ENCODE measurements around the gene NT5DC1.

- TF ChIP-seq CTCF (conservative IDR thresholded peaks at IDR 0.05) (no peak), ZFX (IDR thresholded peaks at IDR 0.05) (no peak)
These were observed 65.7 kb downstream of the NT5DC1 start for GRCh38 chr6:116166369-116166768.
